ENCODE data around the gene RGS10. TPM values are rescaled to one million over a fixed set of nuclear protein-coding genes. Genes with fewer than 3 reads are reported as not detected.
A peak's percentile ranks its signal among the peaks of the same experiment; 100 is the strongest.

RGS10 gene
- total and polyA plus RNA-seq, 2 experiments from 2014 or later: 16.8 to 26.8 TPM

DNA sequence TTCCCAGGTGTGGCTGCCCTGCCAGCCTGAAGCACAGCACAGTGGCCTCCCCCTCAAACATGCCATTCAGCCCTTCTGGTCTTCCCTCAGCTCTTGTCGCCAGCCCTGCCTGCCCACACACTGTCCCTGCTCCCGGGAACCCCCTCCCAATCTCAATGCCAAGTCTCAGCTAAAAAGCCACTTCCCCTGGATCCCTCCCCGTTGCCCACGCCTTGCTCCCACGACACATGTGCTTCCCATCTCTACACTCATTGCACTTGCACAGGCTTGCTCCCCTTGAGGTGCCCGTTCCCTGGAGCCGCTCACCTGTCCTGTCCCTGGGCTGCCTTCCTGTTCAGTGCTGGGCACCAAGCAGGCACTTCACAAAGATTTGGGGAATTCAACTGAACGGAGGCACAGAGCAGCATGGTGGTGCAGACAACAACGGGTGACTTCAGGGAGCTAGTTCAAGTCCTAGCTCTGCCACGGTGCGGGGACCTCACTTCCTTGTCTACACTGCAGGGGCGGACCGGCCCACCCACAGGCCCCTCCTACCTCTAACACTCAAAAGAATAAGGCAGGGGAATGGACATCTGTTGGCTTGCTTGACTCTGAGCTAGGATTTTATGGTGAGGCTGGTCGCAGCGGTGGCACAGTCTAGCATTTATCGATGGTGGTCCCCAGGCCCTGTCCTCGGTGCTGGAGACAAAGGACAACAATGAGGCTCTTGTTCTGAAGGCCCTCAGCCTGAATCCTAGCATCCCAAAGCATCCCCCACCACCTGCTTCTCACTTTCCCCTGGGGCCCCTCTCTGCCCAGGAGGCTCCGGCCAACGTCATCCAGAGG lies 18.4 kb downstream of the RGS10 start:
- Histone ChIP-seq H3K79me2 (replicated peaks; ENCODE audit: insufficient read depth) (no peaks in the 10 kb centered on the region), H3F3A (replicated peaks; ENCODE audit: low read depth) (no peaks in the 10 kb centered on the region), H3K4me1 (ENCODE audit: insufficient read depth) (no peaks in the 10 kb centered on the region), H2AFZ (no peak overlapping the region), H3K27ac (ENCODE audit: low read depth) (no peak overlapping the region), H4K20me1 (replicated peaks; ENCODE audit: insufficient read depth) (no peaks in the 10 kb centered on the region), H3K27me3 (ENCODE audit: insufficient read depth) (no peaks in the 10 kb centered on the region), H3K4me2 (no peak overlapping the region), H3K9me2 (ENCODE audit: insufficient read depth) (no peaks in the 10 kb centered on the region), H3K4me3 (no peak overlapping the region), H3K36me3 (ENCODE audit: insufficient read depth) (no peaks in the 10 kb centered on the region)
- no peak overlapping the region for H3K27ac Mint-ChIP-seq
- ATAC-seq: no peak
- peaks cover 9% of the 10 kb centered on the region for H3K4me1 Mint-ChIP-seq
- no peaks in the 10 kb centered on the region for H3K36me3 Mint-ChIP-seq (ENCODE audit: low read depth)
- peaks cover 11% of the 10 kb centered on the region for H3K27me3 Mint-ChIP-seq (ENCODE audit: insufficient read depth, low read depth, poor library complexity)
- H3K4me3 Mint-ChIP-seq: no peak overlapping the region
- DNase-seq (ENCODE audit: low spot score): no peak
- H3K9me3 Mint-ChIP-seq: no peaks in the 10 kb centered on the region
- no peak for TF ChIP-seq ZNF331 (CRISPR knock-in tag; IDR thresholded peaks at IDR 0.05; ENCODE audit: low read depth)
- TF ChIP-seq, protein P1, sequence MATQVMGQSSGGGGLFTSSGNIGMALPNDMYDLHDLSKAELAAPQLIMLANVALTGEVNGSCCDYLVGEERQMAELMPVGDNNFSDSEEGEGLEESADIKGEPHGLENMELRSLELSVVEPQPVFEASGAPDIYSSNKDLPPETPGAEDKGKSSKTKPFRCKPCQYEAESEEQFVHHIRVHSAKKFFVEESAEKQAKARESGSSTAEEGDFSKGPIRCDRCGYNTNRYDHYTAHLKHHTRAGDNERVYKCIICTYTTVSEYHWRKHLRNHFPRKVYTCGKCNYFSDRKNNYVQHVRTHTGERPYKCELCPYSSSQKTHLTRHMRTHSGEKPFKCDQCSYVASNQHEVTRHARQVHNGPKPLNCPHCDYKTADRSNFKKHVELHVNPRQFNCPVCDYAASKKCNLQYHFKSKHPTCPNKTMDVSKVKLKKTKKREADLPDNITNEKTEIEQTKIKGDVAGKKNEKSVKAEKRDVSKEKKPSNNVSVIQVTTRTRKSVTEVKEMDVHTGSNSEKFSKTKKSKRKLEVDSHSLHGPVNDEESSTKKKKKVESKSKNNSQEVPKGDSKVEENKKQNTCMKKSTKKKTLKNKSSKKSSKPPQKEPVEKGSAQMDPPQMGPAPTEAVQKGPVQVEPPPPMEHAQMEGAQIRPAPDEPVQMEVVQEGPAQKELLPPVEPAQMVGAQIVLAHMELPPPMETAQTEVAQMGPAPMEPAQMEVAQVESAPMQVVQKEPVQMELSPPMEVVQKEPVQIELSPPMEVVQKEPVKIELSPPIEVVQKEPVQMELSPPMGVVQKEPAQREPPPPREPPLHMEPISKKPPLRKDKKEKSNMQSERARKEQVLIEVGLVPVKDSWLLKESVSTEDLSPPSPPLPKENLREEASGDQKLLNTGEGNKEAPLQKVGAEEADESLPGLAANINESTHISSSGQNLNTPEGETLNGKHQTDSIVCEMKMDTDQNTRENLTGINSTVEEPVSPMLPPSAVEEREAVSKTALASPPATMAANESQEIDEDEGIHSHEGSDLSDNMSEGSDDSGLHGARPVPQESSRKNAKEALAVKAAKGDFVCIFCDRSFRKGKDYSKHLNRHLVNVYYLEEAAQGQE (IDR thresholded peaks at IDR 0.05; ENCODE audit: unreplicated experiment): peak; percentile 37

DNA sequence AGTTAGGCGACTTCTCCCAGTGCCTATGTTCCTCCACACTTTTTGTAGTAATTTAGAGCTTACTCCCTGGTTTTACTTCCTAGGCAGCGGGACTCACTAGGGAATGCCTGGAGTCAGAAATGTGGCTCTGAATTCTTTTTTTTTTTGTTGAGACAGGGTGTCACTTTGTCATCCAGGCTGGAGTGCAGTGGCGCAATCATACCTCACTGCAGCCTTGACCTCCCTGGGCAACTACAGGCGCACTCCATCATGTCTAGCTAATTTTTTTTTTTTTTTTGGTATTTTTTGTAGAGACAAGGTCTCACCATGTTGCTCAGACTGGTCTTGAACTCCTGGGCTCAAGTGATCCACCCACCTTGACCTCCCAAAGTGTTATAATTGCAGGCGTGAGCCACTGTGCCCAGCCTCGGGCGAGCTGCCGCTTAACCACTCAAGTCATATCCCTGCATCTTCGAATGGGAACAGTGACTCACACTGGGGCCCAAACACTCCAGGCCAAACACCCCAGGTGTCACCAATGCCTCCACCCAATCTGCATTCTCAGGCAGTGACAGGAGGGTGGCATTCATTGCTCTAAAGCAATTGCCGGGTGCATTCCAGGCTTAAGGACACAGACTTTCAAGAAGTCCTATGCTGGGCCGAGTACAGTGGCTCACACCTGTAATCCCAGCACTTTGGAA lies 19.6 kb downstream of the RGS10 start:
- Histone ChIP-seq H3K79me2 (replicated peaks; ENCODE audit: insufficient read depth) (no peaks in the 10 kb centered on the region), H3F3A (replicated peaks; ENCODE audit: low read depth) (no peaks in the 10 kb centered on the region), H3K27ac (ENCODE audit: low read depth) (no peak overlapping the region), H3K27me3 (ENCODE audit: insufficient read depth) (no peaks in the 10 kb centered on the region), H3K4me1 (ENCODE audit: insufficient read depth) (no peaks in the 10 kb centered on the region), H3K9me2 (ENCODE audit: insufficient read depth) (no peaks in the 10 kb centered on the region), H4K20me1 (replicated peaks; ENCODE audit: insufficient read depth) (no peaks in the 10 kb centered on the region), H3K4me3 (no peak overlapping the region), H3K36me3 (ENCODE audit: insufficient read depth) (no peaks in the 10 kb centered on the region), H3K4me2 (no peak overlapping the region), H2AFZ (no peak overlapping the region)
- Mint-ChIP-seq H3K4me3 (no peak overlapping the region), H3K27ac (no peak overlapping the region), H3K36me3 (ENCODE audit: low read depth) (no peaks in the 10 kb centered on the region), H3K9me3 (no peaks in the 10 kb centered on the region), H3K27me3 (ENCODE audit: insufficient read depth, low read depth, poor library complexity) (peaks cover 11% of the 10 kb centered on the region), H3K4me1 (peaks cover 12% of the 10 kb centered on the region)
- ATAC-seq: no peak
- TF ChIP-seq STAT1 (IDR thresholded peaks at IDR 0.05; ENCODE audit: unreplicated experiment): no peak
- no peak for TF ChIP-seq ZNF331 (CRISPR knock-in tag; IDR thresholded peaks at IDR 0.05; ENCODE audit: low read depth)
- TF ChIP-seq ZNF114 (CRISPR knock-in tag; IDR thresholded peaks at IDR 0.05): no peak
- TF ChIP-seq, protein P2, sequence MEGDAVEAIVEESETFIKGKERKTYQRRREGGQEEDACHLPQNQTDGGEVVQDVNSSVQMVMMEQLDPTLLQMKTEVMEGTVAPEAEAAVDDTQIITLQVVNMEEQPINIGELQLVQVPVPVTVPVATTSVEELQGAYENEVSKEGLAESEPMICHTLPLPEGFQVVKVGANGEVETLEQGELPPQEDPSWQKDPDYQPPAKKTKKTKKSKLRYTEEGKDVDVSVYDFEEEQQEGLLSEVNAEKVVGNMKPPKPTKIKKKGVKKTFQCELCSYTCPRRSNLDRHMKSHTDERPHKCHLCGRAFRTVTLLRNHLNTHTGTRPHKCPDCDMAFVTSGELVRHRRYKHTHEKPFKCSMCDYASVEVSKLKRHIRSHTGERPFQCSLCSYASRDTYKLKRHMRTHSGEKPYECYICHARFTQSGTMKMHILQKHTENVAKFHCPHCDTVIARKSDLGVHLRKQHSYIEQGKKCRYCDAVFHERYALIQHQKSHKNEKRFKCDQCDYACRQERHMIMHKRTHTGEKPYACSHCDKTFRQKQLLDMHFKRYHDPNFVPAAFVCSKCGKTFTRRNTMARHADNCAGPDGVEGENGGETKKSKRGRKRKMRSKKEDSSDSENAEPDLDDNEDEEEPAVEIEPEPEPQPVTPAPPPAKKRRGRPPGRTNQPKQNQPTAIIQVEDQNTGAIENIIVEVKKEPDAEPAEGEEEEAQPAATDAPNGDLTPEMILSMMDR (conservative IDR thresholded peaks at IDR 0.05; ENCODE audit: low read depth in 2 of 2): no peak
- TF ChIP-seq JUNB (IDR thresholded peaks at IDR 0.05; ENCODE audit: unreplicated experiment): no peak
- TF ChIP-seq POLR2AphosphoS5 (IDR thresholded peaks at IDR 0.05; ENCODE audit: low read depth): no peak
- TF ChIP-seq EZH2 (IDR thresholded peaks at IDR 0.05; ENCODE audit: low read depth, unreplicated experiment): no peak
- TF ChIP-seq, protein P3, sequence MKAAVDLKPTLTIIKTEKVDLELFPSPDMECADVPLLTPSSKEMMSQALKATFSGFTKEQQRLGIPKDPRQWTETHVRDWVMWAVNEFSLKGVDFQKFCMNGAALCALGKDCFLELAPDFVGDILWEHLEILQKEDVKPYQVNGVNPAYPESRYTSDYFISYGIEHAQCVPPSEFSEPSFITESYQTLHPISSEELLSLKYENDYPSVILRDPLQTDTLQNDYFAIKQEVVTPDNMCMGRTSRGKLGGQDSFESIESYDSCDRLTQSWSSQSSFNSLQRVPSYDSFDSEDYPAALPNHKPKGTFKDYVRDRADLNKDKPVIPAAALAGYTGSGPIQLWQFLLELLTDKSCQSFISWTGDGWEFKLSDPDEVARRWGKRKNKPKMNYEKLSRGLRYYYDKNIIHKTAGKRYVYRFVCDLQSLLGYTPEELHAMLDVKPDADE (IDR thresholded peaks at IDR 0.05): no peak
- no peak for TF ChIP-seq NANOG (IDR thresholded peaks at IDR 0.05; ENCODE audit: borderline replicate concordance)
- no peak for TF ChIP-seq CREB1 (CRISPR knock-in tag; IDR thresholded peaks at IDR 0.05; ENCODE audit: low read depth)
- TF ChIP-seq, protein P1 (IDR thresholded peaks at IDR 0.05; ENCODE audit: unreplicated experiment): no peak
- TF ChIP-seq EZH2phosphoT487 (IDR thresholded peaks at IDR 0.05; ENCODE audit: unreplicated experiment): no peak
- no peak for DNase-seq (ENCODE audit: low spot score)
